ENCODE measurements around the gene DCDC2C.

The DCDC2C gene

GRCh38 chr2:3680548-3681345 is 22.6 kb upstream of the DCDC2C start:
- H3K27ac Mint-ChIP-seq, result no peak overlapping the region
- H3K4me1 Mint-ChIP-seq, result no peaks in the 10 kb centered on the region
- no peak for ATAC-seq (replicated peaks)
- H3K36me3 Mint-ChIP-seq, result no peaks in the 10 kb centered on the region
- peaks cover 3 to 5% of the 10 kb centered on the region in 2 donors for H3K9me3 Mint-ChIP-seq
- peaks cover 7 to 12% of the 10 kb centered on the region in 2 donors for H3K27me3 Mint-ChIP-seq
- DNase-seq, result no peak
- H3K4me3 Mint-ChIP-seq, result no peak overlapping the region

GRCh38 chr2:3681625-3682024 is 21.8 kb upstream of the DCDC2C start:
- Mint-ChIP-seq H3K9me3 (peaks cover 3 to 5% of the 10 kb centered on the region in 2 donors), H3K27ac (no peak overlapping the region), H3K4me1 (no peaks in the 10 kb centered on the region), H3K4me3 (no peak overlapping the region), H3K27me3 (peaks cover 7 to 12% of the 10 kb centered on the region in 2 donors), H3K36me3 (no peaks in the 10 kb centered on the region)
- DNase-seq (no peak), ATAC-seq (replicated peaks) (no peak)

- Mint-ChIP-seq H3K36me3 (no peaks in the 10 kb centered on the region), H3K9me3 (peaks cover 3 to 5% of the 10 kb centered on the region in 2 donors), H3K4me3 (no peak overlapping the region), H3K27me3 (peaks cover 14 to 24% of the 10 kb centered on the region in 2 donors), H3K4me1 (no peaks in the 10 kb centered on the region), H3K27ac (no peak overlapping the region)
- ATAC-seq (replicated peaks), result no peak
- no peak for DNase-seq
These were observed 20.6 kb upstream of the DCDC2C start for GRCh38 chr2:3682811-3683210.

GRCh38 chr2:3683748-3684454 is 19.5 kb upstream of the DCDC2C start:
- DNase-seq (no peak), ATAC-seq (replicated peaks) (no peak)
- Mint-ChIP-seq H3K36me3 (no peaks in the 10 kb centered on the region), H3K27me3 (peaks cover 20 to 32% of the 10 kb centered on the region in 2 donors), H3K4me3 (no peak overlapping the region), H3K4me1 (no peaks in the 10 kb centered on the region), H3K27ac (no peak overlapping the region), H3K9me3 (peaks cover 3 to 5% of the 10 kb centered on the region in 2 donors)

GRCh38 chr2:3689998-3690748 is 13.2 kb upstream of the DCDC2C start:
- Mint-ChIP-seq H3K4me1 (no peaks in the 10 kb centered on the region), H3K9me3 (peaks cover 12 to 14% of the 10 kb centered on the region in 2 donors), H3K27me3 (peaks cover 33 to 50% of the 10 kb centered on the region in 2 donors), H3K36me3 (peaks cover 0 to 2% of the 10 kb centered on the region in 2 donors), H3K4me3 (no peak overlapping the region), H3K27ac (no peak overlapping the region)
- ATAC-seq (replicated peaks), result no peak
- no peak for DNase-seq

- no peaks in the 10 kb centered on the region for H3K4me1 Mint-ChIP-seq
- no peak overlapping the region for H3K27ac Mint-ChIP-seq
- peaks cover 12 to 13% of the 10 kb centered on the region in 2 donors for H3K9me3 Mint-ChIP-seq
- peaks cover 29 to 41% of the 10 kb centered on the region in 2 donors for H3K27me3 Mint-ChIP-seq
- no peak for DNase-seq
- ATAC-seq (replicated peaks), result peak in 1 of 2 donors; percentile 39
- peaks cover 0 to 2% of the 10 kb centered on the region in 2 donors for H3K36me3 Mint-ChIP-seq
- H3K4me3 Mint-ChIP-seq, result no peak overlapping the region
These were observed 11.0 kb upstream of the DCDC2C start for GRCh38 chr2:3692375-3692774.

- H3K36me3 Mint-ChIP-seq, result peaks cover 0 to 2% of the 10 kb centered on the region in 2 donors
- DNase-seq (no peak), ATAC-seq (replicated peaks) (no peak)
- H3K27ac Mint-ChIP-seq, result no peak overlapping the region
- no peak overlapping the region for H3K4me3 Mint-ChIP-seq
- peaks cover 5 to 6% of the 10 kb centered on the region in 2 donors for H3K9me3 Mint-ChIP-seq
- H3K27me3 Mint-ChIP-seq, result peaks cover 23 to 25% of the 10 kb centered on the region in 2 donors
- H3K4me1 Mint-ChIP-seq, result no peaks in the 10 kb centered on the region
These were observed 6.8 kb upstream of the DCDC2C start for GRCh38 chr2:3696545-3696944.

- no peak for ATAC-seq (replicated peaks)
- DNase-seq, result no peak
These were observed 2.3 kb upstream of the DCDC2C start for GRCh38 chr2:3701071-3701470.

GRCh38 chr2:3703757-3704355 is 481 bp downstream of the DCDC2C start:
- Mint-ChIP-seq H3K4me3 (no peak overlapping the region), H3K4me1 (peaks cover 0 to 2% of the 10 kb centered on the region in 2 donors), H3K27me3 (peaks cover 34 to 44% of the 10 kb centered on the region in 2 donors), H3K27ac (no peak overlapping the region), H3K36me3 (peaks cover 0 to 3% of the 10 kb centered on the region in 2 donors), H3K9me3 (peaks cover 0 to 2% of the 10 kb centered on the region in 2 donors)
- no peak for ATAC-seq (replicated peaks)
- no peak for DNase-seq

More at GRCh38 chr2:3701071-3701470, 2.3 kb upstream of the DCDC2C start:
- Mint-ChIP-seq H3K9me3 (peaks cover 0 to 2% of the 10 kb centered on the region in 2 donors), H3K4me3 (no peak overlapping the region), H3K27me3 (peaks cover 29 to 41% of the 10 kb centered on the region in 2 donors), H3K27ac (no peak overlapping the region), H3K36me3 (peaks cover 0 to 3% of the 10 kb centered on the region in 2 donors), H3K4me1 (peaks cover 0 to 2% of the 10 kb centered on the region in 2 donors)

- Mint-ChIP-seq H3K9me3 (peaks cover 0 to 2% of the 10 kb centered on the region in 2 donors), H3K27ac (no peak overlapping the region), H3K4me3 (no peak overlapping the region), H3K4me1 (peaks cover 0 to 2% of the 10 kb centered on the region in 2 donors), H3K36me3 (peaks cover 0 to 3% of the 10 kb centered on the region in 2 donors), H3K27me3 (peaks cover 34 to 44% of the 10 kb centered on the region in 2 donors)
- DNase-seq (no peak), ATAC-seq (replicated peaks) (no peak)
These were observed 1.3 kb downstream of the DCDC2C start for GRCh38 chr2:3704692-3705091.

- Mint-ChIP-seq H3K4me1 (peaks cover 0 to 2% of the 10 kb centered on the region in 2 donors), H3K4me3 (no peak overlapping the region), H3K27ac (no peak overlapping the region), H3K9me3 (peaks cover 0 to 2% of the 10 kb centered on the region in 2 donors), H3K36me3 (peaks cover 0 to 3% of the 10 kb centered on the region in 2 donors), H3K27me3 (peaks cover 37 to 39% of the 10 kb centered on the region in 2 donors)
- DNase-seq, result no peak
- no peak for ATAC-seq (replicated peaks)
These were observed 2.4 kb downstream of the DCDC2C start for GRCh38 chr2:3705782-3706181.

GRCh38 chr2:3706892-3707291 is 3.5 kb downstream of the DCDC2C start:
- Mint-ChIP-seq H3K4me3 (no peak overlapping the region), H3K9me3 (peaks cover 0 to 2% of the 10 kb centered on the region in 2 donors), H3K36me3 (peaks cover 0 to 3% of the 10 kb centered on the region in 2 donors), H3K27ac (no peak overlapping the region), H3K4me1 (peaks cover 0 to 2% of the 10 kb centered on the region in 2 donors), H3K27me3 (peaks cover 33 to 36% of the 10 kb centered on the region in 2 donors)
- DNase-seq (no peak), ATAC-seq (replicated peaks) (no peak)

- H3K27ac Mint-ChIP-seq, result no peak overlapping the region
- no peak for ATAC-seq (replicated peaks)
These were observed 5.2 kb downstream of the DCDC2C start for GRCh38 chr2:3708576-3708975.

GRCh38 chr2:3709225-3709624 is 5.8 kb downstream of the DCDC2C start:
- no peak overlapping the region for H3K27ac Mint-ChIP-seq
- H3K36me3 Mint-ChIP-seq, result no peaks in the 10 kb centered on the region
- DNase-seq, result no peak
- H3K4me3 Mint-ChIP-seq, result no peak overlapping the region
- H3K4me1 Mint-ChIP-seq, result no peaks in the 10 kb centered on the region
- H3K27me3 Mint-ChIP-seq, result peaks cover 14 to 22% of the 10 kb centered on the region in 2 donors
- H3K9me3 Mint-ChIP-seq, result peaks cover 0 to 2% of the 10 kb centered on the region in 2 donors
- no peak for ATAC-seq (replicated peaks)

More at GRCh38 chr2:3708576-3708975, 5.2 kb downstream of the DCDC2C start:
- no peaks in the 10 kb centered on the region for H3K36me3 Mint-ChIP-seq
- no peak overlapping the region for H3K4me3 Mint-ChIP-seq
- peaks cover 0 to 2% of the 10 kb centered on the region in 2 donors for H3K9me3 Mint-ChIP-seq
- DNase-seq, result no peak
- no peaks in the 10 kb centered on the region for H3K4me1 Mint-ChIP-seq
- H3K27me3 Mint-ChIP-seq, result peaks cover 16 to 22% of the 10 kb centered on the region in 2 donors

All from stimulated activated naive B cell treated with anti-CD40 and anti-IgM and Interleukin-4, amounts not matched to agents 10 μg/mL and 1 μg/mL and 100 μg/mL, for 72 hours (primary cell).